ENCODE results near the gene CCNJ.
"Not testable (repeated sequence)": the region's sequence is repeated elsewhere in the genome, so short reads cannot be mapped to it uniquely, and the experiment has no call there.

CCNJ gene

GRCh38 chr10:96043033-96043892 is at the start of gene CCNJ:
TSS of gene CCNJ (plus strand) at chr10:96043583. CDS start at chr10:96044394, 811 bp downstream.
- DNase-seq = peak; percentile 84

GRCh38 chr10:95994376-95994775 is 49.0 kb upstream of the CCNJ start:
- DNase-seq = not testable (repeated sequence)

- DNase-seq = no peak
Measured at GRCh38 chr10:95998255-95998784, 45.1 kb upstream of the CCNJ start.

GRCh38 chr10:96013956-96014355 is 29.4 kb upstream of the CCNJ start:
- no peak for DNase-seq

GRCh38 chr10:96014473-96015102 is 28.8 kb upstream of the CCNJ start:
- no peak for DNase-seq

- DNase-seq = peak; percentile 43
Measured at GRCh38 chr10:96017191-96017687, 26.1 kb upstream of the CCNJ start.

- DNase-seq = no peak
Measured at GRCh38 chr10:96021332-96021731, 22.1 kb upstream of the CCNJ start.

GRCh38 chr10:96022739-96023138 is 20.6 kb upstream of the CCNJ start:
- DNase-seq = no peak

- DNase-seq = no peak
Measured at GRCh38 chr10:96023168-96023567, 20.2 kb upstream of the CCNJ start.

GRCh38 chr10:96025566-96025965 is 17.8 kb upstream of the CCNJ start:
- DNase-seq = no peak

- DNase-seq = no peak
Measured at GRCh38 chr10:96034625-96035024, 8.8 kb upstream of the CCNJ start.

- no peak for DNase-seq
Measured at GRCh38 chr10:96038476-96039387, 4.7 kb upstream of the CCNJ start.

- no peak for DNase-seq
Measured at GRCh38 chr10:96041146-96041545, 2.2 kb upstream of the CCNJ start.

GRCh38 chr10:96043893-96044715 is 721 bp downstream of the CCNJ start:
- peak; percentile 57 for DNase-seq

GRCh38 chr10:96044736-96045135 is 1.4 kb downstream of the CCNJ start:
- no peak for DNase-seq

- DNase-seq = no peak
Measured at GRCh38 chr10:96046546-96046945, 3.2 kb downstream of the CCNJ start.

GRCh38 chr10:96047004-96047649 is 3.7 kb downstream of the CCNJ start:
- no peak for DNase-seq

- DNase-seq = not testable (repeated sequence)
Measured at GRCh38 chr10:96047925-96048324, 4.5 kb downstream of the CCNJ start.

- no peak for DNase-seq
Measured at GRCh38 chr10:96049340-96049739, 6.0 kb downstream of the CCNJ start.

GRCh38 chr10:96053985-96054384 is 10.6 kb downstream of the CCNJ start:
- DNase-seq = no peak

- DNase-seq = no peak
Measured at GRCh38 chr10:96056787-96057186, 13.4 kb downstream of the CCNJ start.
